Measurements from ENCODE around the gene TOMM40L. TPM values are rescaled to one million over a fixed set of nuclear protein-coding genes. Genes with fewer than 3 reads are reported as not detected.
A peak's percentile ranks its signal among the peaks of the same experiment; 100 is the strongest.

TOMM40L gene
- total RNA-seq, 4 donors from 2014 or later, result 9.1 to 24.1 (median 16.3) TPM

DNA sequence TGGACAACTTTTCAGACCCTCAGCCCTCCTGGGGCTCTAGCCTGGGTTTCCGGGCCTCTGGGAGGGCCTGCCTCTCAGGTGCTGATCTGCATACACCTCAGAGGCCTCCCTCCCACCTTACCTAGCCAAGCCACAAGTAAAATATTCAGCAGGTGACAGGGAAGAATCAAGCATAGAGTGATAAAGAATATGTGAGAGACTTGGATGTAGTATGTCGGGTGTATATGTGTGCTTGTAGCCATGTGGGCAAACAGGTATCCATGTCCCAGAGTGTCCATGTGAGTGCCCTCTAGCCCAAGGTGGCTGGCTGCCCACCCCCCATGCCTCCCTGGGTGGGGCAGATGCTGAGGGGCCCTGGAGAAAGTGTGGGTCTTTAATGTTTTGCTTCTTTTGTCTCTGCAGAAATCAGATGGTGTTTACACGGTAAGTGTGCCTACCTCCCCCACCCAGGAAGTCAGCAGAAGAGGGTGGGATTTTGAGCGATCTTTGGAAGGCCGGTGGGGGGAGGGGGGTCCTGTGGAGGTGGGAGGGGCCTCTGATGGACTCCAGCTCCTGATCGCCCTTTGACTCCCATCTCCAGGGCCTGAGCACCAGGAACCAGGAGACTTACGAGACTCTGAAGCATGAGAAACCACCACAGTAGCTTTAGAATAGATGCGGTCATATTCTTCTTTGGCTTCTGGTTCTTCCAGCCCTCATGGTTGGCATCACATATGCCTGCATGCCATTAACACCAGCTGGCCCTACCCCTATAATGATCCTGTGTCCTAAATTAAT is 7.4 kb upstream of the TOMM40L start:
- Histone ChIP-seq H3K36me3 (peaks cover 15 to 19% (median 17%) of the 10 kb centered on the region in 4 donors), H3K9me3 (no peaks in the 10 kb centered on the region), H3K27ac (replicated peaks in 1 of 4) (no peak overlapping the region), H3K27me3 (no peaks in the 10 kb centered on the region), H3K4me3 (peak overlapping the region in 1 of 4 donors; percentile 31), H3K4me1 (no peaks in the 10 kb centered on the region)
- no peak for DNase-seq (ENCODE audit: extremely low spot score)
- TF ChIP-seq POLR2AphosphoS5 (IDR thresholded peaks at IDR 0.05), result no peak
- TF ChIP-seq, protein P1, sequence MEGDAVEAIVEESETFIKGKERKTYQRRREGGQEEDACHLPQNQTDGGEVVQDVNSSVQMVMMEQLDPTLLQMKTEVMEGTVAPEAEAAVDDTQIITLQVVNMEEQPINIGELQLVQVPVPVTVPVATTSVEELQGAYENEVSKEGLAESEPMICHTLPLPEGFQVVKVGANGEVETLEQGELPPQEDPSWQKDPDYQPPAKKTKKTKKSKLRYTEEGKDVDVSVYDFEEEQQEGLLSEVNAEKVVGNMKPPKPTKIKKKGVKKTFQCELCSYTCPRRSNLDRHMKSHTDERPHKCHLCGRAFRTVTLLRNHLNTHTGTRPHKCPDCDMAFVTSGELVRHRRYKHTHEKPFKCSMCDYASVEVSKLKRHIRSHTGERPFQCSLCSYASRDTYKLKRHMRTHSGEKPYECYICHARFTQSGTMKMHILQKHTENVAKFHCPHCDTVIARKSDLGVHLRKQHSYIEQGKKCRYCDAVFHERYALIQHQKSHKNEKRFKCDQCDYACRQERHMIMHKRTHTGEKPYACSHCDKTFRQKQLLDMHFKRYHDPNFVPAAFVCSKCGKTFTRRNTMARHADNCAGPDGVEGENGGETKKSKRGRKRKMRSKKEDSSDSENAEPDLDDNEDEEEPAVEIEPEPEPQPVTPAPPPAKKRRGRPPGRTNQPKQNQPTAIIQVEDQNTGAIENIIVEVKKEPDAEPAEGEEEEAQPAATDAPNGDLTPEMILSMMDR (IDR thresholded peaks at IDR 0.05), result no peak
- no peak for TF ChIP-seq EP300 (IDR thresholded peaks at IDR 0.05)
- TF ChIP-seq POLR2A (IDR thresholded peaks at IDR 0.05; ENCODE audit: low read depth), result no peak
- 76% methylated on average over 8 of the region's 8 CpGs for WGBS
- intact Hi-C loops (cut with DNase I), result no loop called here

DNA sequence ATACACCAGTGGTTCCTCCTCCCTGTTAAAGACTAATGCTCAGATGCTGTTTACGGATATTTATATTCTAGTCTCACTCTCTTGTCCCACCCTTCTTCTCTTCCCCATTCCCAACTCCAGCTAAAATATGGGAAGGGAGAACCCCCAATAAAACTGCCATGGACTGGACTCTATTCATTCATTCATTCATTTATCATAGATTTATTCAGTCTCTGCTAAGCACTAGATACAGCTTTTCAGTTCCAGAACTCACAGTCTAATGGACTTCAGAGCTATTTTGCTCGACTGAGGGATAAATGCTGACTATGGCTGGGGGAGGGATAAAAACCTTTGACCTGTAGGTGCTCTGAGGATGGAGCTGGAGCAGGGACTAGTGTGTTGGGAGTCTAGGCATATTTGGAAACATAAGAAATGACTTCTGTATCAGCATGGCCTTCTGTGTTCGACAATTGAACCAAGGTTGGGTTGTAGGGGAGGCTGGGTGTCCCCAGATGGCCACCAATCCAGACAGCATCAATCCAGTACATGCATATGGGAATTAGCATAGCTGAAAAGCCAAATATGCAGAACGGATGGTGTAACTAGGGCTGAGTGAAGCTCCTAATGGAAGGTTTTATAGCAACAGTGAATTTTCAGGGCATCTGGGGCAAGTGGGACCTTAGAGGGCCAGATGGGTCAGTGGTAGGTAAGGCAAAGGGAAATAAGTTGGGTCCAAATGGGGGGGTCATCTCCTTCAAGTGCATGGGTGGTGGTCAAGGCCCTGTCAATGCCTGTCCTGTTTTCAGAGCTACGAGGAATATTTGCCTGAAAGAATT is 6.6 kb upstream of the TOMM40L start:
- 87% methylated on average over 5 of the region's 5 CpGs for WGBS
- DNase-seq (ENCODE audit: extremely low spot score), result no peak
- no peak overlapping the region for H3K27ac ChIP-seq (replicated peaks in 1 of 4)
- no peaks in the 10 kb centered on the region for H3K9me3 ChIP-seq
- H3K36me3 ChIP-seq, result peaks cover 7 to 11% (median 9%) of the 10 kb centered on the region in 4 donors
- intact Hi-C loops (cut with DNase I), result no loop called here
- no peaks in the 10 kb centered on the region for H3K4me1 ChIP-seq
- no peaks in the 10 kb centered on the region for H3K27me3 ChIP-seq
- no peak for TF ChIP-seq POLR2AphosphoS5 (IDR thresholded peaks at IDR 0.05)
- no peak for TF ChIP-seq EP300 (IDR thresholded peaks at IDR 0.05)
- no peak for TF ChIP-seq POLR2A (IDR thresholded peaks at IDR 0.05; ENCODE audit: low read depth)
- TF ChIP-seq, protein P1 (IDR thresholded peaks at IDR 0.05), result no peak
- H3K4me3 ChIP-seq, result no peak overlapping the region

DNA sequence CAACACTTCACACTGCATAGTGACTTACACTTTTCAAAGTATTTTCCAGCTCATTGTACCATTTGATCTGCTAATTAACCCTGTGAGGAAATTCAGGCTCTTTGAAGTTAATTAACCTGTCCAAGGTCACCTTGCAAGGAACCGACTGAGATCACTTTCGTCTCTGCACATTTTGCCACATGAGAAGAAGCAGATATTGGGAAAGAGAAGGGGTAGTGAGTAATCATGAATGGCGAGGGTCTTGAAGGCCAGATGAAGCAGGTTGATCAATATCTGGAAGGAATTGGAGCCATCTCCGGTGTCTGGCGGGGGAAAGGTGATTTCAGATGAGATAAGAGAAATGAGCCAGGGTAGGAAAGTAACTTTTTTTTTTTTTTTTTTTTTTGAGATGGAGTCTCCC is 5.9 kb upstream of the TOMM40L start:
- Histone ChIP-seq H3K9me3 (no peaks in the 10 kb centered on the region), H3K36me3 (peaks cover under 1 to 4% (median 2%) of the 10 kb centered on the region in 4 donors), H3K4me1 (peaks cover 1 to 3% (median 2%) of the 10 kb centered on the region in 4 donors), H3K4me3 (no peak overlapping the region), H3K27ac (replicated peaks in 1 of 4) (no peak overlapping the region), H3K27me3 (no peaks in the 10 kb centered on the region)
- 84% methylated on average over 5 of the region's 5 CpGs for WGBS
- intact Hi-C loops (cut with DNase I), result no loop called here
- TF ChIP-seq, protein P1 (IDR thresholded peaks at IDR 0.05), result no peak
- TF ChIP-seq POLR2A (IDR thresholded peaks at IDR 0.05; ENCODE audit: low read depth), result no peak
- TF ChIP-seq EP300 (IDR thresholded peaks at IDR 0.05), result no peak
- no peak for TF ChIP-seq POLR2AphosphoS5 (IDR thresholded peaks at IDR 0.05)
- no peak for DNase-seq (ENCODE audit: extremely low spot score)

DNA sequence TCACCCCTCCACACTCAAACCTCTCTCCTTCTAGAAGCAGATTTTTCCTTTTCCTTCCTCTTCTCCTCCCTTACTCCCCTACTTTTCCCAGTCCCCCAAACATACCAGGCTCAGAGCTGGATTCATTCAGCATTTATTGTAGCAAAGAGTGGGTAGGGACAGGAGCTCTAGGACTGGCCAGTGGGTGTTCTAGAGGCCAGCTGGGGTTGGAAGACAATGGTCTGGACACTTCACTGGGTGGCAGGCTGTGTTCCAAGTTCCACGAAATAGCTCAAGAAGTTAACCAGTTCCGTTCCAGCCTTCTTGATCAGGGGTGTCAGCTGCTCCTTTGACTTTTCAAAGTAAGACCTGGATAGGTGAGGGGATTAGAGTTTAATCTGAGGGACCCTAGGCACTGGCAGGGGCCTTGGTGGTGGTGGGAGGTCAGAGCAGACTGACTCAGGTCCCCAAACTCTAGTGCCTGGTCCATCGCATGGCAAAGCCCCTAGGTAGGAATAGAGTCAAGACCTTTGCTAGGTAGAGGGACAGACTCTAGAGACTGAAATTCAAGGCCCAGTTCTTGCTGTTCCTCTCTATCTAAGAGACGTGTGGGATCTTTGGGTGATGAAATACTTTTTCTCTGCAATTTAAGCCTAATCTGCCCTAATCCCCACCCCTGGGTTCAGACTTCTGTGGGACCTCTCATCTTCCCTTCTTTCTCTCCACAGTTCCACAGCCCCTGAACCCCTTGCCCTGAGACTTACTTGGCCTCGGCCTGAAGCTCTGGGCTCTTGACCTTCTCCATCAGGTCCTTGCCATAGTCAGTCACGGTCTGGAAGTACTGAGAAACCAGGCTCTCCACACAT is 3.5 kb upstream of the TOMM40L start:
- H3K4me3 ChIP-seq, result no peak overlapping the region
- no peaks in the 10 kb centered on the region for H3K9me3 ChIP-seq
- TF ChIP-seq POLR2AphosphoS5 (IDR thresholded peaks at IDR 0.05) (no peak), EP300 (IDR thresholded peaks at IDR 0.05) (no peak), POLR2A (IDR thresholded peaks at IDR 0.05; ENCODE audit: low read depth) (no peak)
- TF ChIP-seq, protein P1 (IDR thresholded peaks at IDR 0.05), result no peak
- no peak overlapping the region for H3K27ac ChIP-seq (replicated peaks in 1 of 4)
- DNase-seq (ENCODE audit: extremely low spot score), result no peak
- no peaks in the 10 kb centered on the region for H3K36me3 ChIP-seq
- H3K27me3 ChIP-seq, result no peaks in the 10 kb centered on the region
- H3K4me1 ChIP-seq, result peaks cover 19 to 22% (median 20%) of the 10 kb centered on the region in 4 donors
- intact Hi-C loops (cut with DNase I), result no loop called here
- 80% methylated on average over 6 of the region's 6 CpGs for WGBS

Data from esophagus muscularis mucosa (tissue), 4 donors.